GM23338 (cell line): Measurements from ENCODE around the gene CACNG3. TPM values are rescaled to one million over a fixed set of nuclear protein-coding genes. Genes with fewer than 3 reads are reported as not detected.

Experiments used
- ATAC-seq: fragments of 200-7000 bp; cut with Tn5 transposase; 3 replicates; pipeline ENCODE4 v1.9.1; 2020
- DNase-seq: peaks from one replicate; pipeline ENCODE4 v3.0.0-alpha.2; 2015; ENCODE audit warnings: low spot score
- H2AFZ ChIP-seq: fragments of 200-600 bp; sonication (generic); 2 replicates; pipeline ENCODE4 v1.8.0; 2016; ENCODE audit warnings: antibody characterized with exemption, mild to moderate bottlenecking, moderate library complexity
- H3F3A ChIP-seq: fragments of 200-600 bp; sonication (generic); replicated peaks from 2 replicates; pipeline ENCODE4 v1.8.0; 2017; ENCODE audit warnings: antibody characterized with exemption, mixed run types, low read depth
- H3K27ac ChIP-seq: fragments of 200-600 bp; sonication (generic); 2 replicates; pipeline ENCODE4 v1.6.1; 2016; ENCODE audit warnings: low read depth
- H3K27me3 ChIP-seq: fragments of 200-600 bp; sonication (generic); 2 replicates; pipeline ENCODE4 v1.8.0; 2016; ENCODE audit warnings: mild to moderate bottlenecking, mixed run types, moderate library complexity; ENCODE audit not compliant: insufficient read depth
- H3K36me3 ChIP-seq: fragments of 200-600 bp; sonication (generic); 2 replicates; pipeline ENCODE4 v1.8.0; 2016; ENCODE audit warnings: mild to moderate bottlenecking; ENCODE audit not compliant: insufficient read depth
- H3K4me1 ChIP-seq: fragments of 200-600 bp; sonication (generic); 2 replicates; pipeline ENCODE4 v1.8.0; 2016; ENCODE audit warnings: mild to moderate bottlenecking, moderate library complexity; ENCODE audit not compliant: insufficient read depth
- H3K4me2 ChIP-seq: fragments of 200-600 bp; sonication (generic); 2 replicates; pipeline ENCODE4 v1.7.1; 2017; ENCODE audit warnings: mixed run types
- H3K4me3 ChIP-seq: fragments of 200-600 bp; sonication (generic); 2 replicates; pipeline ENCODE4 v1.6.1; 2016; ENCODE audit warnings: mixed run types
- H3K79me2 ChIP-seq: fragments of 200-600 bp; sonication (generic); replicated peaks from 2 replicates; pipeline ENCODE4 v1.8.0; 2017; ENCODE audit warnings: mild to moderate bottlenecking; ENCODE audit not compliant: insufficient read depth
- H3K9me2 ChIP-seq: fragments of 200-600 bp; sonication (generic); 2 replicates; pipeline ENCODE4 v1.8.0; 2017; ENCODE audit not compliant: insufficient read depth
- H4K20me1 ChIP-seq: fragments of 200-600 bp; sonication (generic); replicated peaks from 2 replicates; pipeline ENCODE4 v1.8.0; 2017; ENCODE audit warnings: mild to moderate bottlenecking; ENCODE audit not compliant: insufficient read depth
- H3K27ac Mint-ChIP-seq: 2 replicates; pipeline ENCODE4 v1.8.0; 2020; ENCODE audit warnings: inconsistent platforms, mild to moderate bottlenecking, moderate library complexity, mixed read lengths
- H3K27me3 Mint-ChIP-seq: 3 replicates; pipeline ENCODE4 v1.8.0; 2022; ENCODE audit warnings: low read depth, mild to moderate bottlenecking, moderate library complexity, mixed read lengths, inconsistent platforms; ENCODE audit not compliant: insufficient read depth, poor library complexity
- H3K36me3 Mint-ChIP-seq: 3 replicates; pipeline ENCODE4 v1.8.0; 2021; ENCODE audit warnings: low read depth, mild to moderate bottlenecking, inconsistent platforms, moderate library complexity, mixed read lengths
- H3K4me1 Mint-ChIP-seq: 3 replicates; pipeline ENCODE4 v1.8.0; 2020; ENCODE audit warnings: mild to moderate bottlenecking, inconsistent platforms, mixed read lengths
- H3K4me3 Mint-ChIP-seq: 3 replicates; pipeline ENCODE4 v1.8.0; 2021; ENCODE audit warnings: moderate library complexity, mild to moderate bottlenecking, inconsistent platforms, mixed read lengths
- H3K9me3 Mint-ChIP-seq: 3 replicates; pipeline ENCODE4 v1.8.0; 2020; ENCODE audit warnings: moderate library complexity, mild to moderate bottlenecking, inconsistent platforms, mixed read lengths
- CREB1 ChIP-seq: fragments of 250-450 bp; sonication (Bioruptor Pico); IDR thresholded peaks from 2 replicates; pipeline ENCODE4 v1.5.0; 2020; ENCODE audit warnings: low read depth, mild to moderate bottlenecking, moderate library complexity
- CTCF ChIP-seq, 2 experiments: fragments of 200-600 bp in 1 of 2; sonication (generic) in 1 of 2; conservative IDR thresholded peaks; 2 replicates each; pipeline versions ENCODE4 v1.5.1 to v1.6.1; 2016 to 2017; ENCODE audit warnings: antibody characterized with exemption in 2 of 2, low read depth in 2 of 2, mild to moderate bottlenecking in 2 of 2, moderate library complexity in 1 of 2
- EZH2phosphoT487 ChIP-seq: fragments of 200-600 bp; sonication (generic); IDR thresholded peaks from one replicate; pipeline ENCODE4 v1.8.1; 2018; ENCODE audit warnings: antibody characterized with exemption; ENCODE audit not compliant: unreplicated experiment
- JUNB ChIP-seq: IDR thresholded peaks from one replicate; pipeline ENCODE4 v1.6.1; 2016; ENCODE audit warnings: antibody characterized with exemption; ENCODE audit not compliant: unreplicated experiment
- NANOG ChIP-seq: IDR thresholded peaks from 2 replicates; pipeline ENCODE4 v1.6.1; 2016; ENCODE audit warnings: antibody characterized with exemption, borderline replicate concordance
- POLR2AphosphoS5 ChIP-seq: IDR thresholded peaks from 2 replicates; pipeline ENCODE4 v1.6.1; 2016; ENCODE audit warnings: antibody characterized with exemption, low read depth
- STAT1 ChIP-seq: IDR thresholded peaks from one replicate; pipeline ENCODE4 v1.6.1; 2016; ENCODE audit warnings: antibody characterized with exemption; ENCODE audit not compliant: unreplicated experiment
- ZNF114 ChIP-seq: fragments of 250-450 bp; sonication (Bioruptor Pico); IDR thresholded peaks from 2 replicates; pipeline ENCODE4 v1.5.0; 2020; ENCODE audit warnings: mild to moderate bottlenecking, moderate library complexity
- polyA plus RNA-seq: library from polyadenylated mRNA; unstranded; fragments of >200 nt; fragmentation: Nextera tagmentation; extraction: Ambion mirVana; gene quantifications from 2 replicates; pipeline ENCODE4 v1.2.1, GENCODE V29; 2016
- total RNA-seq: library from RNA; depleted of rRNA; stranded (reverse); fragments of >200 nt; shearing (Covaris generic); gene quantifications from 2 replicates; pipeline ENCODE4 v1.2.3, GENCODE V29; 2014

Gene CACNG3
- total and polyA plus RNA-seq, 2 experiments from 2014 or later = not detected

GRCh38 chr16:24318680-24319079 lies 62.5 kb downstream of the CACNG3 start:
- Histone ChIP-seq H3K36me3 (no peaks in the 10 kb centered on the region), H3K9me2 (no peaks in the 10 kb centered on the region), H3K4me2 (no peak overlapping the region), H3K4me3 (no peak overlapping the region), H3K27me3 (no peaks in the 10 kb centered on the region), H4K20me1 (no peaks in the 10 kb centered on the region), H3K79me2 (no peaks in the 10 kb centered on the region), H3F3A (no peaks in the 10 kb centered on the region), H3K4me1 (0 out of 2 replicates have a peak, but pooled peaks cover 5% of the 10 kb centered on the region), H3K27ac (no peak overlapping the region), H2AFZ (peak overlapping the region; percentile 4; the same call in 1 of the 2 replicates)
- peaks cover 20% of the 10 kb centered on the region for H3K4me1 Mint-ChIP-seq
- no peak overlapping the region for H3K27ac Mint-ChIP-seq
- DNase-seq (peak; percentile 71), ATAC-seq (peak; percentile 93)
- H3K9me3 Mint-ChIP-seq = no peaks in the 10 kb centered on the region
- H3K27me3 Mint-ChIP-seq = peaks cover 7% of the 10 kb centered on the region
- no peak overlapping the region for H3K4me3 Mint-ChIP-seq
- TF ChIP-seq CTCF (conservative IDR thresholded peaks at IDR 0.05; ENCODE audit: low read depth in 2 of 2) (peak; percentile 63 to 78), STAT1 (no peak)
- no peaks in the 10 kb centered on the region for H3K36me3 Mint-ChIP-seq

GRCh38 chr16:24319126-24319814 lies 63.1 kb downstream of the CACNG3 start:
- ATAC-seq = no peak
- 0 out of 2 replicates have a peak overlapping the region, but pooled peaks have one; percentile 4 for H3K27ac Mint-ChIP-seq
- H3K27me3 Mint-ChIP-seq = peaks cover 3% of the 10 kb centered on the region
- no peak overlapping the region for H2AFZ ChIP-seq
- peak; percentile 29 for DNase-seq
- H3F3A ChIP-seq = no peaks in the 10 kb centered on the region
- no peak overlapping the region for H3K27ac ChIP-seq
- 0 out of 2 replicates have a peak, but pooled peaks cover 5% of the 10 kb centered on the region for H3K4me1 ChIP-seq
- no peaks in the 10 kb centered on the region for H4K20me1 ChIP-seq
- H3K27me3 ChIP-seq = no peaks in the 10 kb centered on the region
- TF ChIP-seq NANOG (no peak), CTCF (conservative IDR thresholded peaks at IDR 0.05; ENCODE audit: low read depth in 2 of 2) (no peak)
- no peak overlapping the region for H3K4me2 ChIP-seq
- H3K4me3 Mint-ChIP-seq = no peak overlapping the region
- H3K4me1 Mint-ChIP-seq = peaks cover 20% of the 10 kb centered on the region
- no peak overlapping the region for H3K4me3 ChIP-seq
- H3K36me3 Mint-ChIP-seq = no peaks in the 10 kb centered on the region
- H3K79me2 ChIP-seq = no peaks in the 10 kb centered on the region
- H3K9me3 Mint-ChIP-seq = no peaks in the 10 kb centered on the region
- H3K9me2 ChIP-seq = no peaks in the 10 kb centered on the region
- no peaks in the 10 kb centered on the region for H3K36me3 ChIP-seq

GRCh38 chr16:24322106-24322505 lies 66.0 kb downstream of the CACNG3 start:
- H3F3A ChIP-seq = no peaks in the 10 kb centered on the region
- H3K9me2 ChIP-seq = 0 out of 2 replicates have a peak, but pooled peaks cover 3% of the 10 kb centered on the region
- peak; percentile 26 for DNase-seq
- H3K36me3 ChIP-seq = no peaks in the 10 kb centered on the region
- H3K27ac ChIP-seq = no peak overlapping the region
- no peaks in the 10 kb centered on the region for H3K79me2 ChIP-seq
- peaks cover 18% of the 10 kb centered on the region for H3K4me1 Mint-ChIP-seq
- H3K27me3 Mint-ChIP-seq = peaks cover 7% of the 10 kb centered on the region
- H3K4me2 ChIP-seq = no peak overlapping the region
- no peaks in the 10 kb centered on the region for H3K27me3 ChIP-seq
- H4K20me1 ChIP-seq = no peaks in the 10 kb centered on the region
- no peak for TF ChIP-seq CREB1 (CRISPR knock-in tag)
- no peak for TF ChIP-seq NANOG
- no peak for TF ChIP-seq ZNF114 (CRISPR knock-in tag)
- no peak for TF ChIP-seq POLR2AphosphoS5
- TF ChIP-seq JUNB = no peak
- no peak for TF ChIP-seq EZH2phosphoT487
- ATAC-seq = peak; percentile 60
- H3K4me1 ChIP-seq = 0 out of 2 replicates have a peak, but pooled peaks cover 5% of the 10 kb centered on the region
- H3K9me3 Mint-ChIP-seq = no peaks in the 10 kb centered on the region
- H3K4me3 Mint-ChIP-seq = no peak overlapping the region
- H3K36me3 Mint-ChIP-seq = no peaks in the 10 kb centered on the region
- H3K27ac Mint-ChIP-seq = no peak overlapping the region
- H2AFZ ChIP-seq = no peak overlapping the region
- no peak overlapping the region for H3K4me3 ChIP-seq
